Measurements from ENCODE around the gene AGO3.

The AGO3 gene

DNA sequence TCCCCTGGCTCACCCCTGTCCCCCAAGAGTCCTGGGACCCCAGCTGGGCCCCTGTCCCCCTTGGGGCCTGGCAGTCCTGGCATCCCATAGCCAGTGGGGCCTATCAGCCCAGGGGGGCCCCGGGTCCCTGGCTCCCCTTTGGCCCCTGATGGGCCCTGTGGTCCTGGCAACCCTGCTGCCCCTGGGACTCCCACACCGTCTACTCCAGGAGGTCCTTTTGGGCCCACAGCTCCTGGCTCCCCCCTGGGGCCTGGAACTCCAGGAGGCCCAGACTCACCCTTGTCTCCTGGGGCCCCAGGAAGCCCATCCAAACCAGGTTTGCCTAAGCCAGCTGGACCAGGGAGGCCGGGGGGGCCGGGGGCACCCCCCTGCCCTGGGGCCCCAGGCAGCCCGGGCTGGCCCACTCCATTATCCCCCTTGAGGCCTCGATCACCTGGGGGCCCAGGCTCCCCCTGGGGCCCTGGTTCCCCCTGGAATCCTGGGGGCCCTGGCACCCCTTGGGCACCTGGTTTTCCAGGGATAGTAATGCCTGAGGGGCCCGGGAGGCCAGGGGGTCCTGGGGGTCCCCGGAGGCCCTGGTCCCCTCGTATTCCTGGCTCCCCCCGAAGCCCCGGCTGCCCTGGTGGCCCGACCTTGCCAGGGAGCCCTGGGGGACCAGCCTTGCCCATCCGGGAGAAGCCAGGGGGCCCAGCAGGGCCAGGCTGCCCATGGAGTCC is 167.9 kb downstream of the AGO3 start:
- no peak for DNase-seq (ENCODE audit: low read depth)
- TF ChIP-seq, protein P1, sequence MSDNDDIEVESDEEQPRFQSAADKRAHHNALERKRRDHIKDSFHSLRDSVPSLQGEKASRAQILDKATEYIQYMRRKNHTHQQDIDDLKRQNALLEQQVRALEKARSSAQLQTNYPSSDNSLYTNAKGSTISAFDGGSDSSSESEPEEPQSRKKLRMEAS (IDR thresholded peaks at IDR 0.05; ENCODE audit: low read depth, low read length): no peak
- TF ChIP-seq MYC (IDR thresholded peaks at IDR 0.05; ENCODE audit: low read depth, low read length): no peak
- TF ChIP-seq POLR2A (IDR thresholded peaks at IDR 0.05; ENCODE audit: extremely low read depth, insufficient read length): no peak
- TF ChIP-seq, protein P2, sequence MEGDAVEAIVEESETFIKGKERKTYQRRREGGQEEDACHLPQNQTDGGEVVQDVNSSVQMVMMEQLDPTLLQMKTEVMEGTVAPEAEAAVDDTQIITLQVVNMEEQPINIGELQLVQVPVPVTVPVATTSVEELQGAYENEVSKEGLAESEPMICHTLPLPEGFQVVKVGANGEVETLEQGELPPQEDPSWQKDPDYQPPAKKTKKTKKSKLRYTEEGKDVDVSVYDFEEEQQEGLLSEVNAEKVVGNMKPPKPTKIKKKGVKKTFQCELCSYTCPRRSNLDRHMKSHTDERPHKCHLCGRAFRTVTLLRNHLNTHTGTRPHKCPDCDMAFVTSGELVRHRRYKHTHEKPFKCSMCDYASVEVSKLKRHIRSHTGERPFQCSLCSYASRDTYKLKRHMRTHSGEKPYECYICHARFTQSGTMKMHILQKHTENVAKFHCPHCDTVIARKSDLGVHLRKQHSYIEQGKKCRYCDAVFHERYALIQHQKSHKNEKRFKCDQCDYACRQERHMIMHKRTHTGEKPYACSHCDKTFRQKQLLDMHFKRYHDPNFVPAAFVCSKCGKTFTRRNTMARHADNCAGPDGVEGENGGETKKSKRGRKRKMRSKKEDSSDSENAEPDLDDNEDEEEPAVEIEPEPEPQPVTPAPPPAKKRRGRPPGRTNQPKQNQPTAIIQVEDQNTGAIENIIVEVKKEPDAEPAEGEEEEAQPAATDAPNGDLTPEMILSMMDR (IDR thresholded peaks at IDR 0.05; ENCODE audit: low read depth, low read length): no peak
- H3K4me3 ChIP-seq (ENCODE audit: low read depth, low read length): no peak overlapping the region

GRCh38 chr1:36099681-36100341 is 168.9 kb downstream of the AGO3 start:
- H3K4me3 ChIP-seq (ENCODE audit: low read depth, low read length): no peak overlapping the region
- peak; percentile 72 for DNase-seq (ENCODE audit: low read depth)
- TF ChIP-seq, protein P2 (IDR thresholded peaks at IDR 0.05; ENCODE audit: low read depth, low read length): peak; percentile 80
- TF ChIP-seq, protein P1 (IDR thresholded peaks at IDR 0.05; ENCODE audit: low read depth, low read length): no peak

- no peak overlapping the region for H3K4me3 ChIP-seq (ENCODE audit: low read depth, low read length)
- TF ChIP-seq, protein P1 (IDR thresholded peaks at IDR 0.05; ENCODE audit: low read depth, low read length): no peak
- no peak for TF ChIP-seq MYC (IDR thresholded peaks at IDR 0.05; ENCODE audit: low read depth, low read length)
- TF ChIP-seq, protein P2 (IDR thresholded peaks at IDR 0.05; ENCODE audit: low read depth, low read length): no peak
- TF ChIP-seq POLR2A (IDR thresholded peaks at IDR 0.05; ENCODE audit: extremely low read depth, insufficient read length): no peak
- no peak for DNase-seq (ENCODE audit: low read depth)
Observed at GRCh38 chr1:36100376-36100775, 169.5 kb downstream of the AGO3 start.

- H3K4me3 ChIP-seq (ENCODE audit: low read depth, low read length): no peak overlapping the region
- no peak for DNase-seq (ENCODE audit: low read depth)
- TF ChIP-seq MYC (IDR thresholded peaks at IDR 0.05; ENCODE audit: low read depth, low read length) (no peak), POLR2A (IDR thresholded peaks at IDR 0.05; ENCODE audit: extremely low read depth, insufficient read length) (no peak)
- TF ChIP-seq, protein P1 (IDR thresholded peaks at IDR 0.05; ENCODE audit: low read depth, low read length): no peak
- TF ChIP-seq, protein P2 (IDR thresholded peaks at IDR 0.05; ENCODE audit: low read depth, low read length): no peak
Observed at GRCh38 chr1:36101546-36101945, 170.6 kb downstream of the AGO3 start.

DNA sequence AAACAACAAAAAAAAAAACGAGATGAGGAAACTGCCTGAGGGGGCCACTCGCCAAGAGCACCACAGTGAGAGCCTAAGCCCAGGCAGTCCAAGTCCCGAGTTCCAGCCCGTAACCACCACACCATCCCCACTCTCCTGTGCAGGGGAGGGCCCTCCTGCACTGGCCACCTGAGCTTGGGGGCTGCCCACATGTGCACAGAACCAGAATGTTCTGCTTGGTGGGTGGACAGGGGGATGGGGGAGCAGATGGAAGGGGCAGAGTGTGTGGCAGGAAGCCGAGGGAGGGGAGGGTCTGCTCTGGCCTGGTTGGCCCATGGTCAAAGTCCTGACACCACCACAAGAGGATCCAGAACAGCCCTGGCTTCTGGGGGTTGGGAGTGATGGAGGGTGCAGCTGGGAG is 175.4 kb downstream of the AGO3 start:
- H3K4me3 ChIP-seq (ENCODE audit: low read depth, low read length): no peak overlapping the region
- DNase-seq (ENCODE audit: low read depth): no peak
- TF ChIP-seq, protein P2 (IDR thresholded peaks at IDR 0.05; ENCODE audit: low read depth, low read length): no peak
- TF ChIP-seq, protein P1 (IDR thresholded peaks at IDR 0.05; ENCODE audit: low read depth, low read length): no peak
- TF ChIP-seq POLR2A (IDR thresholded peaks at IDR 0.05; ENCODE audit: extremely low read depth, insufficient read length) (no peak), MYC (IDR thresholded peaks at IDR 0.05; ENCODE audit: low read depth, low read length) (no peak)
